ENCODE measurements around the gene LRP11.
"Not testable (repeated sequence)": the region's sequence is repeated elsewhere in the genome, so short reads cannot be mapped to it uniquely, and the experiment has no call there.

LRP11 gene, protein sequence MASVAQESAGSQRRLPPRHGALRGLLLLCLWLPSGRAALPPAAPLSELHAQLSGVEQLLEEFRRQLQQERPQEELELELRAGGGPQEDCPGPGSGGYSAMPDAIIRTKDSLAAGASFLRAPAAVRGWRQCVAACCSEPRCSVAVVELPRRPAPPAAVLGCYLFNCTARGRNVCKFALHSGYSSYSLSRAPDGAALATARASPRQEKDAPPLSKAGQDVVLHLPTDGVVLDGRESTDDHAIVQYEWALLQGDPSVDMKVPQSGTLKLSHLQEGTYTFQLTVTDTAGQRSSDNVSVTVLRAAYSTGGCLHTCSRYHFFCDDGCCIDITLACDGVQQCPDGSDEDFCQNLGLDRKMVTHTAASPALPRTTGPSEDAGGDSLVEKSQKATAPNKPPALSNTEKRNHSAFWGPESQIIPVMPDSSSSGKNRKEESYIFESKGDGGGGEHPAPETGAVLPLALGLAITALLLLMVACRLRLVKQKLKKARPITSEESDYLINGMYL

DNA sequence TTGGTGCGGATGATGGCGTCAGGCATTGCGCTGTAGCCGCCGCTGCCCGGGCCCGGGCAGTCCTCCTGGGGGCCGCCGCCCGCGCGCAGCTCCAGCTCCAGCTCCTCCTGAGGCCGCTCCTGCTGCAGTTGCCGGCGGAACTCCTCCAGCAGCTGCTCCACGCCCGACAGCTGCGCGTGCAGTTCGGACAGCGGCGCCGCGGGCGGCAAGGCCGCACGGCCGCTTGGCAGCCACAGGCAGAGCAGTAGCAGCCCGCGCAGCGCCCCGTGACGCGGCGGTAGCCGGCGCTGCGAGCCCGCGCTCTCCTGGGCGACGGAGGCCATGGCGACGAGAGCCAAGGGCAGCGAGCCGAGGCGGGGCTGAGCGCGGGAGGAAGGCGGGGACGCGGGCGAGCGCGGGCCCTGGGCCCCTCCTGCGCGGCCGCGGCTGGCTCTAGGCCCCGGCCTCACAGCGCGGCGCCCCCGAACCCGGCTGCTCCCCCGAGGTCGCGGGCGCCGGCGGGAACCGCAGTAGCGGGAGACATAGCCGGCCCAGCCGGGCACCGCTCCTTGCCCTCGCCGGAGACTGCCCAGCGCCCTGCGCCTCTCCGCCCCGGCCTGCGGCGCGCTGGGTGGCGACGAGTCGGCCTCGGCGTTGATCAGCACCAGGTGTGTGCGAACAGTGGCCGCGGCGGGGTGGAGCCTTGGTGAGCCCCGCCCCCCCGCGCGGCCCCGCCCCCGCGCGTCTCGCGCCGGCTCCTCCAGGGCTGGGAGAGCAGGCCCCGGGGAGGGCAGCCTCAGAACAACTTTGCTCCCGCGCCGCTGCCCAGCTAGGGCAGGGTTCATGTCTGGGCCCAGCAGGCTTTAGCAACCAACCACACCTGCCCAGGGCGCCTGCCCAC, at the start of gene LRP11:
Gene LRP11, minus strand, starts transcription at position 662 of the 880 bp plus-strand sequence. Its CDS starts 339 bp downstream, at position 323.
- DNase-seq (ENCODE audit: low read depth in 3 of 3) = peak; percentile 62 to 77 (median 72)

DNA sequence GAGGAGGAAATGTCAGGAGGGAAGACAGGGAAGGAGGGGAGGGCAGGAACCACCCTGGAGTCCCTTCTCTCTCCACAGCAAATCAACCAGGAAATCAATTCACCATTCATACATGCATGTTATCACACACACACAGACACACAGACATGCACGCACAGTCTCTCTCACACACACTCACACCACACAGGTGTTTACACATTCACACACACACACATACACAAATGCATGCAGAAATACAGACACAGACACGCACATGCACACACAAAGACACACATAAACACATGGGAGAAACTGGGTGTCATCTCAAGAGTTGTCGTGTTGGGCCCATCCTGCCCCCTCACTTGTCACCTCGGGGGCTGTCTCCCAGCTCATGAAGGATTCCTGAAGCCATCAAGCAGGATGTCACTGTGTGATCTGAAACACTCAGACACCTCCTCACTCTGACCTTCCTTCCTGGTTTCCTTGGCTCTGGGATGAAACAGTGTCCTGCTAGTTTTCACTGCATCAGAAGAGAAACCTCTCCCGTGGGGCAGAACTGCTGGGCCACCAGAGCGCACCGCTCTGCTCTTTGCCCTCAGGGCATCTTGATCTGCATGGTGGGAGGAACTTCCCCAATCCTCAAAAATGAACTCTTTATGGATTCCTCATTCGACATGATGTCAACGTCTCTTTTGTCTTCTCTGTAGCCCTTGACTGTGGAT, 49.5 kb upstream of the LRP11 start:
- DNase-seq (ENCODE audit: low read depth in 3 of 3) = no peak

DNA sequence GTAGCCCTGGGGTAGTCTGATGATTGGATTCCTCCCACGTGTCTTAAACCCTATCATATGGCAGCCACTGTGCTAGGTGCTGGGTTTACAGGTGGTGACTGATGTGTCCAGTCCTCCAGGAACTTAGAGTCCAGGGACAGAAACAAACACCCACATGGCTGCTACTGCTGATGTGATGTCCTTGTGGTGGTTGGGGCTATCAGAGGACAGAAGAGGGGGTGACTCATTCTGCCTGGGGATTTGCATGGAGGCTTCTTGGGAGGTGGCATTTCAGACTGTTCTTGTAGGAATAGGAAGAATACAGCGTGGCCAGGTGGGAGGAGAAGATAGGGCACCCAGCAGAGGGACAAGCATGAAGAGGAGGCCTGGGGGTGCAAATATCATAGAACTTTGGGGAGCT, 48.9 kb upstream of the LRP11 start:
- no peak for DNase-seq (ENCODE audit: low read depth in 3 of 3)

DNA sequence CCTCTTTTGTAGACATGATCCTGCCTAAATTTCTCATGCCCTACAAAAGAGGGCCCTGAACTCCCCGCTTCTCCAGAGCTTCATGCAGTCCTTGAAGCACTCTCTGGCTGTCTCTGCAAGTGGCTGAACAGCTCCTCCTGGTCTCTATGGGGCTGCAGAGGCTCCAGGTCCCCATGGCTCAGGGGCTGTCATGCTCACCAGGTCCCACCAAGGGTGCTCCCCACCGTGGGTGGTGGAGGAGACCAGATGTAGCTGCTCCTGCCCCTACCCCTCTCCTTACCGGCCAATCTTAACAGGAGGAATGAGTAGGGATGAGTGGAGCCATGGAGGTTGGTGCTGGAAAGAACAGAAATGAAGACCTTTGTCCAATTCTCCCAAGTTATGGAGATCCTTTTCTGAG, 48.5 kb upstream of the LRP11 start:
- not testable (repeated sequence) for DNase-seq (ENCODE audit: low read depth in 3 of 3)

DNA sequence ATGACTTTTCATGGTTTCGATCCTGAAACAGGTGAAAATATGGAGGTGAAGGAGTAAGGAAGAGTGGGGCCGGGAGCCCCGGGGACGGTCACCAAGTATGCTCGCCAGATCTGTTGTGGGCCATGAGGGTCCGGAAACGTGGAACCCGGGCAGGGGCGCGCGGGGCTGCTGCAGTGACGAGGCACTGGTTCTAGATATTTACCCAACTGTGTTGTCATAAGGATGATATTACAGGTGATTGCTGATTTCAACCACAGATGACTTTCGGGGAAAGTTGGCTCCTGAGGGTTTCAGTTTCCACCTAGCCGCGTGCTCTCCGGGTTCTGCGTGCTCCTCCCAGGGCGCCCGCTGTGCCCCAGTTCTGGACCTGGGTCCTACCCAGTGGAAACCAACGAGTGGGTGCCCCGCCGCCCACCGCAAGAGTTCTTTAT, 46.6 kb upstream of the LRP11 start:
- no peak for DNase-seq (ENCODE audit: low read depth in 3 of 3)

DNA sequence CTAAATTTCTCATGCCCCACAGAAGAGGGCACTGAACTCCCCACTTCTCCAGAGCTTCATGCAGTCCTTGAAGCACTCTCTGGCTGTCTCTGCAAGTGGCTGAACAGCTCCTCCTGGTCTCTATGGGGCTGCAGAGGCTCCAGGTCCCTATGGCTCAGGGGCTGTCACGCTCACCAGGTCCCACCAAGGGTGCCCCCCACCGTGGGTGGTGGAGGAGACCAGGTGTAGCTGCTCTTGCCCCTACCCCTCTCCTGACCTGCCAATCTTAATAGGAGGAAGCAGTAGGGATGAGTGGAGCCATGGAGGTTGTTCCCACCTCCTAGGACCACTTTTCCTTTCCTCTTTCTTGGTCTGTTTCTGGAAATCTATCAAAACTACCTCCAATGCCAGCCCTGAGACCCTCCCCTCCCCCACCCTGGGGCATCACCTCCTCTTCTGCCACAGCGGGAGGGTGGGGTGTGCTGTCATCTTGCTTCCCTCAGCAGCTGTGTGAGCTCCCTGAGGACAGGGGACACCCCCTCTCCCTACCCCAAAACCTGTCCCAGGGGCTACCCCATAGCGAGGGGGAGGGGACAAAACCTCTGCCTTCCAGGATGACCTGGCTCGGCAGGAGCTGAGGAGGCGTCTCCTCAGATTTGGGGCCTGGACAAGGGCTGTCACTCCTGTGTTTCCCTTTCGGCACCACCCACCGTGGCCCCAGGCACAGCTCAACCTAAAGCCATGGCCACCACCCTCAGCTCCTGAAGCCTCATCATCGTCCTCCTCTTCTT, 45.7 kb upstream of the LRP11 start:
- no peak for DNase-seq (ENCODE audit: low read depth in 3 of 3)

DNA sequence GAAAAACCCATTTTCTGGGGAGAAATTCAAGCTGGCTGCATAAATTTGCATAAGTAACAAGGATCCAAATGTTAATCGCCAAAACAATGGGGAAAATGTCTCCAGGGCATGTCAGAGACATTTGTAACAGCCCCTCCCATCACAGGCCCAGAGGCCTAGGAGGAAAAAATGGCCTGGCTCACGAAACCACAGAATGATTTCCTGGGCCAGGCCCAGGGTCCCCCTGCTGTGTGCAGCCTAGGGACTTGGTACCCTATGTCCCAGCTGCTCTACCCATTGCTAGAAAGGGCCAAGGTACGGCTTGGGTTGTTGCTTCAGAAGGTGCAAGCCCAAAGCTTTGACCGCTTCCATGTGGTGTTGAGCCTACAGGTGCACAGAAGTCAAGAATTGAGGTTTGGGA, 44.3 kb upstream of the LRP11 start:
- DNase-seq (ENCODE audit: low read depth in 3 of 3) = not testable (repeated sequence)

DNA sequence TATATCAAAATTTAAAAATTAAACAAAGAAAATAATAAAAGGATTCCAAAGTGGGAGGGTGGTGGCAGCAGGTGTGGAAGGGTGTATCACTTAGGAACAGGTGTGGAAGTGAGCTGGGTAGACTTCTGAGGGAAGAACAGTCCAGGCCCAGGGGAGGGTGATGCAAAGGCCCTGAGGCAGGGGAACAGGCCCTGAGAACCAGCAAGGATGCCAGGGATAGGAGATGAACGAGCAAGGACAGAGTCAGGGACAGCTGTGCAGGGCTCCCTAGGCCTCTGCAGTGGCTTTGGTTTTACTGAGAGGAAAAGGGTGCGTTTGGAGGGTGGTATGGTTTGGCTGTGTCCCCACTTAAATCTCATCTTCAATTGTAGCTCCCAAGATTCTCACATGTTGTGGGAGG, 43.2 kb upstream of the LRP11 start:
- DNase-seq (ENCODE audit: low read depth in 3 of 3) = no peak

DNA sequence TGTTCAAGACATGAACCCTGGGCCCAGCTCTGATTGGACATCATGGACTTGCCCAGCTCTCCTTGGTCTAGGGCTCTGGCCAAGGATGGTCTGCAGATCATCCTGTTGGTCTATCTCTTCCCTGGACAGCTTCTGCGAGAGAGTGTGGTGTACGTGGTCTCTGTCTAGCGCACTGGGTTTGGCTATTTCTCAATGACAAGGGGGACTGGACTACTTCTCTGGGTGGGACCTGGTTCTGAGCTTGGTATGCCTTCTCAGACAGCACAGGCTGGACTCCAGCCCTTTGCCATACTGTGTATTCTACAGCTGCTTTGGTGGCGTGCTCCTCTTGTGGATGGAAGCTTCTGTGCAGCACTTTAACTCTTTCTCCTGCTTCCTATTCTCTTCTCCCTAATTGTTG, 42.2 kb upstream of the LRP11 start:
- DNase-seq (ENCODE audit: low read depth in 3 of 3) = no peak

DNA sequence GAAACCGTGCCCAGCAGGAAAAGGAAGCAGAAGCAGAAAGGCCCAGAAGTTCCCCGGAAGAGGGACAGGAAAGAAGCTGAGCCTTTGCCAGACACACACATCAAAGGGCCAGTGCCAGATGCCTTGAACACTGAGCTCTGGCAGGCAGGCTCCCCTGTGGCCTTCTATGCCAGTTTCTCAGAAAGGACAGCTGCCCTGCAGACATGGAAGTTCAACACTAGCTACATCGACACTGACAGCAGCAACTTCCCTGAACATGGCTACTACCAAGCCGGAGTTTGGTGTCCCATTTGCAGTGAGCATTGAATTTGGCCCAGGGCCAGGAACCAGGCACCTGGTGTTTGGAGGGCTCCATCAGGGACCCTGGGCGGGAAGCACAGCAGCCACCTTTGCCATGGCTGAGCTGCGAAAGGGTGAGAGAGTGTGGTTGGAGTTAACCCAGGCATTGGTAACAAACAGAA, 41.8 kb upstream of the LRP11 start:
- no peak for DNase-seq (ENCODE audit: low read depth in 3 of 3)

DNA sequence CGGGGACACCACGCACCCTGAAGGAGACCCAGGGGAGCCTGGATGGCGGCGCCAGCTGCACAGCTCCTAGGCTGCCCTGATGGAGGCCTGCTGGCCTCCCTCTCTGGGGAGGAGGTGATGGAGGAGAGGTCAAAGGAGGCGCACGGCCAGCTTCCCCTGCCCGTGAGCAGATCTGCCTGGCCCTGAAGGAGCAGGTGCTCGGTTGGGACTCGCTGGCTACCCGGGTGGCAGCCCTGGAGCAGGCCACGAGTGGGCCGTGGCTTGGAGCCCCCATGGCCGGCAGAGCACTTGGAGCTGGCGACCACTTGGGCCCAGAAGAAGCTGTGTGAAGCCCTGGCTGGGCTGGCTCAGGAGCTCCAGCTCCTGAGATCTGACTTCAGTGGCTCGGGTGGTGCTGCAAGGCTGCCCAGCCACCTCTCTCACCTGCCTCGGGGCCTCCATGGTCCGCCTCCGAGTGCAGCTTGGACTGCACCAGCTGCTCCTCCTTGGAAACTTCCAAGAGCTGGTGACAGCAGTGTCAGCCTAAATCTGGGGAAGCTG, 41.3 kb upstream of the LRP11 start:
- no peak for DNase-seq (ENCODE audit: low read depth in 3 of 3)

DNA sequence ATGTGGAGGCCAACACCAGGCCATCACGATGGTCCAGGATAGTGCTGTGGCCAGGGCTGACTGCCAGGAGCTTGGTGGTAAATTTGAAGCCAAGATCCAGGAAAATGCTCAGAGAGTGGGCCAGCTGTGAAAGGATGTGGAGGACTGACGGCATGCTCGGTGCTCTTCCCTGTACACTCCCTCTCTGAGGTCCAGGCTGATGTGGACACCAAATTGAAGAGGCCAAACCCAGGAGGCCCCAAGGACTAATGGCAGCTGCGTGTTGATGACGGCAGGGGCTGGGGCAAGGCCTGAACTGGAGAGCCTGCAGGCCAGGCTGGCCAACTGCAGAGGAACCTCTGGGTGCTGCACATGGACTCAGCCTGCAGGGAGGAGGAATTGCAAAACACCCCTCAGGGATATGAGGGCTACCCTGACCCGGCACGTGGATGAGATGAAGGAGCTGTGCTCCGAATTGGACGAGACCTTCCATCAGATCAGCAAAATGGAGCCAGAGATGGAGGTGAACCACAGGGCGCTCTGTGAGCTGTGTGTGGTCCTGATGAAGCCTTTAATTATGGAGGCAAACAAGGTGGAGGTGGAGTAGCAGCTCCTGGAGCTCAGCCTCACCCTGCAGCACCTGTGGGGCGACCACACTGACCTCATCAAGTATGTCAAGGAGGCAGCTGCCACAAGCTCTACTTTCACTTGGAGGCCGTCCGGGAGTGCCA, 40.7 kb upstream of the LRP11 start:
- no peak for DNase-seq (ENCODE audit: low read depth in 3 of 3)

DNA sequence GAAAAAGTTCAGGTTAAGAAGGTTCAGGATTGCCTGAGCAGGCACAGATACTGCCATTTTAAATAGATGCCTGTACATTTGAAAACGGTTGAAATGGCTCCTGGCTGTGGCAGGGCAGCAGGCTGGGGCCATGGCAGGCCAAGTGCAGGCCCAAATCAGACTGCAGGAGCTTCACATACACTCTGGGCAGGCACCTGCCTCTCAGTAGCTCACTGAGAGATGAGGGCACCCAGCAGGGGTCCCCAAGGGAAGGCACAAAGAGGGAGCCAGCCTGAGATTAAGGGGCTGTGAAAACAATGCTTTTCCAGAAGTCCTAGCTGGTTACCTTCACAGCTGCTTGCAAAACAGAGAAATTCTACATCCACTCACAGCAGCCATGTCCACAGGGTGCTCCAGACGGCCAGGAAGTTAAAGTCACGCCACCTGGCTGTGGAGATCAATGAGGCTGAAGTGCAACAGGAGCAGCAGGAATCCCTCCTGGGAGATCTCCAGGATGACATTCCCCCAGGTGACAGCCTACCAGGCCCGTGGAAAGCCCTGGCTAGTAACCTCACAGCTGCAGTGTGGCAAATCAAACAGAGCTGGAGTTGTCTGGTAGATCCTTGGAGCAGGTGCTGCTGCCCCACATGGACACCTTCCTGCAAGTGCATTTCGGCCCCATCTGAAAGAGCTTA, 39.9 kb upstream of the LRP11 start:
- DNase-seq (ENCODE audit: low read depth in 3 of 3) = no peak

DNA sequence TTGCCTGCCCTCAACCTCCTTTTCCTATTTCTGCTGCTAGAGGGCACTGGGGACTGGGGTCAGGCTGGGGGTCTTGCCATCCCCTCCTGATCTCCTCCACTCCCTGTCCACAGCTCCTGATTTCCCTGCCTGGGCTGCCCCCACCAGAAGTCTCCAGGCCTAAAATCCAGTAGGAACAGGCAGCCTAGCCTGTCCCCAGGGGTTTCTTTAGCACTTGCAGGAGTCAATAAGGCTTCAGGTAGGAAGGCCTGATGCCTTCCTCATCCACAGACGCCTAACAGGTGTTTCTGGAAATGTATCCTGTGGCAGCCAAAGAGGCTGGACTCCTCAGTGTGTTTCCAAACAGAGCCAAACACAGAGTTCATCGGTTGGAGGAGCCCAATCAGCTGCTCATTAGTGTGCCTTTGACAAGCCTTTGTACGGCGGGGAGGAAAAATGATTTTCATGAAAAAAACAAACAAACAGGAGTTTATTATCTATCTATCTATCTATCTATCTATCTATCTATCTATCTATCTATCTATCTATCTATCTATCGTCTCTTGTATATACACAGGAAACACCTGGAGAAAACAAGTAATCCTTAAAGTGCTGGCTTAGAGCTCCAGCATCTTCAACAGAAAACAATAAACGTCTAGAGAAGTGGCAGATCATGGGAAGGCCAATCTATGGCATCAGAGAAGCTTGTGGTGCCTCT, 37.4 kb upstream of the LRP11 start:
- DNase-seq (ENCODE audit: low read depth in 3 of 3) = no peak

DNA sequence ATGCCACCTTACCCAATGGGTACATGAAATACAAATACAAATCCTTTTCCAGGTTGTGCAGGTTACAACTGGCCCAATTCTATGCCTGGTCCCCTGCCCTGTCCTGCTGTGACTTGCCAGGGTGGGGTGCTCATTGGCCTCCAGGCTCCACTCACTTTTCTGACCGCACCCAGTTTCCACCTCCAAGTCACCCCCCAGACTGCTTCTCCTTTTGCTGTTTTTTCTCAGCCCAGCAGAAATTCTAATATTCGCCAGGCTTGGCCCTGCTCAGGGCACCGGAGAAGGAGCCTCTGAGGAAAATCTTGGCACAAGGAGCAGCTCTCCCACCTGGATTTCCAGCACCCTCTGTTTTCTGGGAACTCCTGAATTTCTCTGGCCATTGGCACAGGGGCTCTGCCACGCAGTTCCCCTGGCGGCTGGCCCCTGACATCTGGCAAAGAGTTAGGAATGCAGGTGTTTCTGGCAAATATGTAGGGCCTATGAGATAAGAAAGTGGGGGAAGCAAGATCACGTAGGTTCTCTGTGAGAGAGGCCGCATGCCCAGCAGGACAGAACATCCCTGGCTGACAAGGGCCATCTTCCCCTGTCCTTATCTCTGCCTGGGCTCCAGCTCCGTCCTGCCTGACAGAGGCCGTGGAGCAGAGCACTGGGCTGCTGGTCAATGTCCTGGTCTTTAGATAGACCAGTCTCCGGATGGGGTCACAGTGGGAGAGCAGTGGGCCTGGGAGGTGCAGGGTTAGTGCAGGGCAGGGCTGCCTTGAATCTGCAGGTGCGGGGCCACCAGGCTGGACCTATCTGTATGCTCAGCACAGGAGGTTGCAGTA, 36.7 kb upstream of the LRP11 start:
- no peak for DNase-seq (ENCODE audit: low read depth in 3 of 3)

DNA sequence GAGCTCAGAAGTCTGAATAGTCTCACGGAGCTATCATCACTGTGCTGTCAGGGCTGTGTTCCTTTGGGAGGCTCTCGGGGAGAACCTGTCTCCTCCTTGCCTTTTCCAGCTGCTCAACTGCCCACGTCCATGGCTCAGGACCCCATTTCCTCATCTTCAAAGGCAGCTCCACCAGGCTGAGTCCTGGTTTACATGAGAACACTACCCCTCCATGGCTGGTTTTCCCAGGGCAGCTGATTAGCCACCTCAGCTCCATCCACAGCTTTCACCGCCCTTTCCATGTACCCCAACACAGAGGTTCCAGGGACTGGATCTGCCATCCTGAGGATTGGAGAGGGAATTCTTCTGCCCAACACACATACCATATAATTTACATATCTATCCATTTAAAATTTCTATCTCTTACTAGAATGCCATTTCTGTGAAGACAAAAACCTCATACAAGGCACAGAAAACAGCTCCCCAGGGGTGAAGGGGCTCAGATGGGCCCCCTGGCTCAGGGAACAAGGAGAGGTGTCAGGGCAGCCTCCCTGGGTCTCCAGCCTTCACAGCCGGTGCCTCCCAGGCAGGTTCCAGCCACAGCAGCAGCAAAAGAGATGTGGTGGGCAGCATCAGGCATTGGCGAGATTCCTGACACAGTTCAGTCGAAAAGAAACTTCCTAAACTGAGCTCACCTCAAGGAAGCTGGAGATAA, 35.9 kb upstream of the LRP11 start:
- DNase-seq (ENCODE audit: low read depth in 3 of 3) = no peak

DNA sequence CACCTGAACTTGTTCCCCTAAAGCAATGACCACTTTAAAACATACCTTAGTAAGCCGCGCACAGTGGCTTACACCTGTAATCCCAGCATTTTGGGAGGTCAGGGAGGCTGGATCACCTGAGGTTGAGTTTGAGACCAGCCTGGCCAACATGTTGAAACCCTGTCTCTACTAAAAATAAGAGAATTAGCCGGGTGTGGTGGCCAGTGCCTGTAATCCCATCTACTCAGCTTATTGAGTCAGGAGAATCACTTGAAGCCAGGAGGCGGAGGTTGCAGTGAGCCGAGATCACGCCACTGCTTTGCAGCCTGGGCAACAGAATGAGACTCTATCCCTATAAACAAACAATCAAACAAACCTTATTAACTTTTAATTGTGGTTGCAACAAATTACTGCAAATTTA, 35.3 kb upstream of the LRP11 start:
- no peak for DNase-seq (ENCODE audit: low read depth in 3 of 3)

DNA sequence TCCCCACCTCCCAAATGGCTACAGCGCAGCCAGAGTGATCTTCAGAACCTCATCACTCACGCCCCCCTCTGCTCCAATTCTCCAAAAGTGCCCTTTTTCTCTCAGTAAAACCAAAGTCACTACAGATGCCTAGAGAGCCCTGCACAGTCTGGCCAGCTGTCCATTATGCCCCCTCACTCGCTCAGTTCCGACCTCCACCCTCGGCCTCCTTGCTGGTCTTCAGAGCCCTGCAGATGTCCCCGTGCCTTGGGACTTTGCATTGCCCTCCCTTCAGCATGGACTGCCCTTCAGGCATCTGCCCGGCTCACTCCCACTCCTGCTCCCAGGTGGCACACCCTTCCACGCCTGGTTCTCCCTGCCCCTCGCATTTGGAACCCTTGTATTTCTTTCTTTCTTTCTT, 34.8 kb upstream of the LRP11 start:
- DNase-seq (ENCODE audit: low read depth in 3 of 3) = no peak

All from stimulated activated CD4-positive, alpha-beta T cell treated with anti-CD3 and anti-CD28 coated beads, TNF-alpha, amount 100 ng/mL, for 24 hours (primary cell).